ENCODE measurements around the gene FBP1. TPM values are rescaled to one million over a fixed set of nuclear protein-coding genes. Genes with fewer than 3 reads are reported as not detected.

Gene FBP1
- total and polyA plus RNA-seq, 5 experiments from 2014 or later, result 5.2 to 22.1 (median 6.8) TPM

- no peaks in the 10 kb centered on the region for H3K9me3 Mint-ChIP-seq
- H3K4me3 Mint-ChIP-seq, result no peak within 1 kb of the TSS
- H3K27ac Mint-ChIP-seq, result no peak within 1 kb of the TSS
- POLR2A ChIA-PET, result no interaction called here
- H3K36me3 Mint-ChIP-seq, result no peaks in the 10 kb centered on the region
- no peaks in the 10 kb centered on the region for H3K4me1 Mint-ChIP-seq
- peak in 1 of 2 donors; percentile 59 for ATAC-seq
- peaks cover 4 to 18% (median 11%) of the 10 kb centered on the region in 5 donors for H3K27me3 Mint-ChIP-seq
- peak in 3 of 10 donors; percentile 5 to 24 (median 5) for DNase-seq
Observed at GRCh38 chr9:94554439-94555331, 84.6 kb downstream of the FBP1 start, which contains the start of gene PCAT7. PCAT7 (plus strand) TSS chr9:94555083.

GRCh38 chr9:94554078-94554438, 85.3 kb downstream of the FBP1 start:
- ATAC-seq (no peak), DNase-seq (no peak)
- no peaks in the 10 kb centered on the region for H3K36me3 Mint-ChIP-seq
- peaks cover 9 to 23% (median 16%) of the 10 kb centered on the region in 5 donors for H3K27me3 Mint-ChIP-seq
- H3K9me3 Mint-ChIP-seq, result no peaks in the 10 kb centered on the region
- H3K4me1 Mint-ChIP-seq, result no peaks in the 10 kb centered on the region
- no peak overlapping the region for H3K27ac Mint-ChIP-seq
- POLR2A ChIA-PET, result no interaction called here
- H3K4me3 Mint-ChIP-seq, result no peak overlapping the region

Other genes with a start within 250 kb of the FBP1 start
- not detected for gene PCAT7, start 84.4 kb downstream of the FBP1 start, total RNA-seq
- not detected for gene PCAT7, start 84.4 kb downstream of the FBP1 start, polyA plus RNA-seq
- not detected for gene FBP2, start 45.7 kb downstream of the FBP1 start, total RNA-seq
- not detected for gene FBP2, start 45.7 kb downstream of the FBP1 start, polyA plus RNA-seq
- gene AOPEP, start 87.2 kb upstream of the FBP1 start, total RNA-seq, result 10 to 100 TPM in 1 of 2 experiments, 1 to 10 TPM in 1; 8.7 to 10.8 TPM
- 1 to 10 TPM; 4.3 to 7.4 (median 4.7) TPM for gene AOPEP, start 87.2 kb upstream of the FBP1 start, polyA plus RNA-seq